Sigmoid colon (tissue), 4 donors: ENCODE data around the gene UGT2A1.

Experiments used
- CTCF ChIP-seq, 4 experiments: fragments of 450-650 bp in 3 of 4; fragments of 200-600 bp in 1 of 4; IDR thresholded peaks; one replicate each; pipeline ENCODE4 v1.5.1; 2016 to 2019; ENCODE audit warnings: antibody characterized with exemption in 4 of 4, mild to moderate bottlenecking in 3 of 4, moderate library complexity in 2 of 4
- EP300 ChIP-seq, 4 donors: sonication (generic); formaldehyde crosslinking; IDR thresholded peaks; one replicate each; pipeline ENCODE4 v1.6.1; 2017; ENCODE audit warnings: antibody characterized with exemption in 4 of 4
- POLR2AphosphoS5 ChIP-seq, 4 donors: sonication (generic); formaldehyde crosslinking; IDR thresholded peaks; one replicate each; pipeline ENCODE4 v1.6.1; 2017; ENCODE audit warnings: antibody characterized with exemption in 4 of 4

- TF ChIP-seq CTCF (IDR thresholded peaks at IDR 0.05) (no peak), EP300 (IDR thresholded peaks at IDR 0.05) (no peak), POLR2AphosphoS5 (IDR thresholded peaks at IDR 0.05) (no peak)
Measured at GRCh38 chr4:69642961-69643360, 10.1 kb downstream of the UGT2A1 start.
